Limb (tissue), 2 donors: ENCODE data around the gene C6orf163.

Experiments
- DNase-seq, 2 donors: peaks; one replicate each; pipeline ENCODE4 v3.0.0-alpha.2; 2016; ENCODE audit errors: extremely low spot score in 2 of 2

Gene C6orf163

DNA sequence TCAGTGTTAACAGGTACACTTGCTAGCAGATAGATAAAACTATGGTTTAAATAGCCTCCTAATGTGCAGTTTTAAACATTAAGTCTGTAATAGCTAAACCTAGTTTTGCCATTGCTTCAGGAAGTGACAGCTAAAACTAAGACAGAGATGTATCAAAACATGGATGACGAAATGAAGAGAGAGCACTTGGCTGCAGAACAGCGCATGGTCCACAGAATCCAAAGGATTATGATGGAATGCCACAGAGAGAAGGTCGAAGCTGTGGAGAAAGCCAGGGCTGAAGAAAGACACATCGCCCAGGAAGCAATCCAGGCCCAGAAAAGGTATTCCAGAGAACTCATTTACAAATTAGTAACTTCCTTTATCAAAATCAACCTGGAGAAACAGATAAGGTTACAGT lies 11.6 kb downstream of the C6orf163 start:
- DNase-seq: no peak

DNA sequence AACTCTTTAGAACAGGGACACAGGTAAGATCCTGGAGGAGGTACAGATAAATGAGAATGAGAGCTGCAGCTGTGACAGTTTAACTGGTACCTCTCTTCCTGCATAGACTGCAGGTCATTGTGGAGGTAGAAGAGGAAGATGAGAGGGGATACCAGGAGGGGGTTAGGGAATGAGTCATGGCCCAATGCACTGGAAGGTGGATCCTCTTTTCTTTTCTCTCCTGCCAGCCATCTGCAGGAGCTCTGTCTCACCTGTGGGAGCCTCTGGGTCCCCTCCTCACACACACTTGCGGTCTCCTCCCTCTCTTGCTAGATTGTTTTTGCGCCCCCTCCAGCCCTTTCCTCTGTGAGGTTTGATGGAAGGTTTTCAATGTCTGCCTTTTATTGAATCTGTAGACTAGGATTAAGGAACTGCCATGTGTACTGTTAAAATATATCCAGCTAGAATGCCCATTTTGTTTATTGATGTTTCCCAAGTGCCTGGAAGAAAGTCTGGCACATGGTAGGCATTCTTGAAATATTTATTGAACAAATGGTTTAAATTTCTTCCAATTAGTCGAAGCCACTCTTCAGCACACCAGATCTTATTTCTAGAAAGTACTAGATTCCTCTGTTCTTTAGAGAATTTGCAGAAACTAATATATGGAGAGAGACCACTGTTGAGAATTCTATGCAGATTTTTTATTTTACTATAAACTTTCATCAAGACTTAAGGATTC lies 13.0 kb downstream of the C6orf163 start:
- no peak for DNase-seq

DNA sequence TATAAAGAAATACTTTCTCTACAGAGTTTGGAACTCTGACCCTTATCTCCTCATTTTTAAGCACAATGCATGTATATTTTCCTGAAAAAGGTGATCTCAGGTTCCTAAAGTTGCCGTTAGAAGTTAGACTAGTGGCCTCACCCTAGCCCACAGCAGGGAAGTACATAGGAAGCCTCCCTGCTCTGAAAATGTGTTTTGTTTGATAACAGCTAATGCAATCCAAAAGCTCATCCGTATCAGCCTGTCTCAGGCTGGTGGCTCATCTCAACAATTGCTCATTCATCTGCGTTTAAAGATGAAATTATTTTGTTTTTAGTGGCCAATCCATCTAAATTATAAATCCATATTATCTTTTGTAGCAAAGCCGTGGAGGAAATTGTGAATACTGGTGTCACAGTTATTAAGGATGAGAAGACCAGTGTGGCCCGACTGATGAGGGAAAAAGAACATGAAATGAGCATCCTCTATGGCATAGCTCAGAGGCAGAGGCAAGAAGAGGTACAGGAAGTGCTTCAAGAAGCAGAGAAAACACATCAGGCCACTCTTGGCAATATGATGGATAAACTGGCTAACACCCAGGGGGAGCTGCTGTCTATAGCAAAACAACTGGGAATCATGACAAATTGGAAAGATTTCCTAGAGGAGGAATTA lies 20.1 kb downstream of the C6orf163 start:
- DNase-seq: no peak

DNA sequence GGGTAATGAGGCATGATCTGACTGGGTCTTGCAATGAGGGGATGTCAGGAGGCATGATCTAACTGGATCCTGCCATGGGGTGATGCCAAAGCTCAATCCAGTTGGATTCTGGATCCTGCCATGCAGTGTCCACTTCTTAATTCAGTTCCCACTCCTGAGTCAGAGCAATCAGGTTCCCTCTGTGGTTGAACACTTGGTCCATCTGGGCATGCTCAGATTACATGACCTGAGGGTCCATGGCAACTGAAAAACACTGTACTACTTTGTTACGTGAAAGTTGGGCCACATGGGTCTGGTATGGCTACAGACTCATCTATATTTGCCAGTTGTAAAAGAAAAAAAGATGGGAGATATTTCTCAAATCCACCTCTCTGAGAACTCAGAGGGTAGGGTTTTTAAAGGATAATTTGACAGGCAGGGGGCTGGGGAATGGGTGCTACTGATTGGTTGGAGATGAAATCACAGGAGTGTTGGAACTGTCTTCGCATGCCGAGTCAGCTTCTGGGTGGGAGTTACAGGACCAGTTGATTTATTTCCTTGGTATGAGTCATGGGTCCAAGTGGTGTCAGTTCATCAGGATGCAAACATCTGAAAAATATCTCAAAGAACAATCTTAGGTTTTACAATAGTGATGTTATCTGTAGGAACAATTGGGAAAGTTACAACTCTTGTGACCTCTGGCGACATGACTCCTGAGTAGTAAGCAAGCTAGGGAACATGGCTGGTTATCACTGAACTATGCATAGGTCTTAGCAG lies 21.6 kb downstream of the C6orf163 start:
- no peak for DNase-seq

DNA sequence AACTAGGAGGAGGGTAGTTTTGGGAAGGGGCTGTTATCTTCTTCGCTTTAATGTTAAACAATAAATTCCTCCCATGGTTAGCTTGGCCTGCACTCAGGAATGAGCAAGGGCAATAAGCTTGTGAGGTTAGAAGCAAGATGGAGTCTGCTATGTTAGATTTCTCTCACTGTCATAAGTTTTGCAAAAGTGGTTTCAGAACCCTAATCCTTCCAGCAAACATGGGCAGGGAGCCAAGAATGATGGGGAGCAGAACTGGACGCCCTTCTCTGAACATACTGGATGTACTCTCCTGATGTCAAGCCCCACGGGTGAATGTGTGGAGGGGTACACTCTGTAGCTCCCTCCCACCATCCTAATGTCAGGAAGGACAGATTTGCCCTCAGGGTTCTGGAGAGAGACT lies 22.3 kb downstream of the C6orf163 start:
- no peak for DNase-seq

DNA sequence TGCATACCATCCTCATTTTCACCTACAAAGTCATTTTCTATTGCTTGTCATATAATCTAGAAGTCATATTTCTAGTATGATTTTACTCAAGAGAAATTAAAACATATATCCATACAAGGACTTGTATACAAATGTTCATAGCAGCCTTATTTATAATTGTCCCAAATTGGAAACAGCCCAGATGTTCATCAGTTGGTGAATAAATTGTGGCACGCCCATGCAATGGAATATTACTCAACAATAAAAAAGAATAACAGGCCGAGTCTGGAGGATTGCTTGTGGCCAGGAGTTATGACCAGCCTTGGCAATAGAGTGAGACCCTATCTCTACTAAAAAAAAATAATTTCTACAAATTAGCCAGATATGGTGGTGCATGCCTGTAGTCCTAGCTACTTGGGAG lies 28.8 kb downstream of the C6orf163 start:
- DNase-seq: no peak

DNA sequence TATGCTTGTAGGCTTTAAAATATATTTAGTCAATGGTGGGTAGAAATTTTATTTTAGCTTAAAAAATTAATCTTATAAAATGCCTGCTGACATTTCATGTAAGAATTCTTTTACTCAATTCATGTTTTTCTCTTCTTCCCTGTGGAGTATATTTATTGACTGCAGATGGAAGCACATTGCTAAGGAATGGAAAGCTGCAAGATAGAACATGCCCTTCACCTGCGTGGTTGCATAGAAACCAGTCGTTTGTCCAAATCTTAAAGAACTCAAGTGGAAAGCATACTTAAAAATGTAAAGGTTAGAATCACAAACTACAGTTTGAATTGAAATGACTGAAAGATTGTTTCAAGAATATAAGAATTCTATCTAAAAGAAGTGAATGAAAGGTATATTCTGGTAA lies 30.7 kb downstream of the C6orf163 start:
- no peak for DNase-seq

DNA sequence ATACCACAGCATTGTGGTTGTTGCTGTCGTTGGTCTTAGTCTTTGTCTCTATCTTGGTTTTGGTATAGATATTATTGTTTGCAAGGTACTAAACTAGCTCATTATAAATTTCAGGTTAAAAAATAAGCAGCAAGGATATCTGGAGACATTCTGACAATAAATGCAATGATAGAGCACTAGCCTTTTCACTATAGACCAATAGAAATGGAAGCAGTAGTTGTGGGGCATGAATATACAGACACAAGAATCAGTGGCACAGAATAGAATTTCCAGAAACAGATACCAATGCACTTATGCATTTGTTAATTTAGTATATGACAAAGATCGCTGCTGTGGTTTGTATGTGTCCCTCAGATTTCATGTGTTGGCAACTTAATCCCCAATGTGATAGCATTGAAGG lies 32.0 kb downstream of the C6orf163 start:
- no peak for DNase-seq

DNA sequence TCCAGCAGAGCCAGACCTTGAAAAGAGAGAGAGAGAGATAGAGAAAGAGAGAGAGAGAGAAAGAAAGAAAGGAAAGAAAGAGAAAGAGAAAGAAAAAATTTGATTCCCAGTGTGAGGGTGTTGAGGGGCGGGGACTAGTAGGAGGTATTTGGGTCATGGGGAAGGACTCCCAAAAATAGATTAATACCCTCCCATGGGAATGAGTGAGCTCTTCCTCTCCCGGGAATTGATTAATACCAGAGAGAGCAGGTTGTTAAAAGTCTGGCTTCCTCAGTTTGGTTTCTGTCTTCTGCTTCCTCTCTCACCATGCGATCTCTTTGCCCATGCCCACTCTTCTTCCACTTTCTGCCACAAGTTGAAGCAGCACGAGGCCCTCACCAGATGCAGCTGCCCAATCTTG lies 34.3 kb downstream of the C6orf163 start:
- no peak for DNase-seq

DNA sequence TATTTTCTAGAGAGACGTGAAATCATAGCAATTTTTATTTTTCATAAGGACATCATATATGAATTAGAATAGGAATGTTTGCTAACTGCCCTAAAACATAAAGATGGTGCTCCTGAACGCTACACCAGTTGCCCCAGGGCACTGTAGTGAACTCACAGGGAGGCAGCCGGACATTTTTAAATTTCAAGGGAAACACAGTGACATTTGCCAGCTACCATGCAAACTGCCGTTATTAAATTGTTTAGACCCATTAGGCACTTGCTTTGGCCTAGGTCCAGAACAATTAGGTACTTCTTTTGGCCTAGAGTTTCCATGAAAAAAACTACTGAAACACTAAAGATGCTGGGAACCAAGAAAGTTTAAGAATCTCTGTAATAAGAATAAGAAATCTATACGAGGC lies 38.2 kb downstream of the C6orf163 start:
- DNase-seq: no peak

DNA sequence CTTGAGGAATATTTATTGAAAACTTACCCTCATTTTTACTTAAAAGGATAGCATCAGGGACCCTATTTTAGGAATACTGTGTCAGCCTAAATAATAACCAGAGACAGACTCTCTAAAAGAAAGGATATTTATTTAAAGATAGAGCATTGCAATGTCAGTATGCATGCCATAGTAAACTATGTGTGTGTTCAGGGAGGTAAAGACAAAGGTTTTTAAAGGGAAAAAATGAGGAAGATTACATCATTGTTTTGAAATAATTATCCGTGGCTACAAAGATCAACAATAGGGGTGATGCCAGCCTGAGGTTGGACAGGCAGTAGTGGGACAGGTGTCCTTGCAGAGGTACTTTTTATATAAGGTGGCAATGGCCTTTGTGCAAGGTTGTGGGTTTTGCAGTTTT lies 39.4 kb downstream of the C6orf163 start:
- DNase-seq: no peak

DNA sequence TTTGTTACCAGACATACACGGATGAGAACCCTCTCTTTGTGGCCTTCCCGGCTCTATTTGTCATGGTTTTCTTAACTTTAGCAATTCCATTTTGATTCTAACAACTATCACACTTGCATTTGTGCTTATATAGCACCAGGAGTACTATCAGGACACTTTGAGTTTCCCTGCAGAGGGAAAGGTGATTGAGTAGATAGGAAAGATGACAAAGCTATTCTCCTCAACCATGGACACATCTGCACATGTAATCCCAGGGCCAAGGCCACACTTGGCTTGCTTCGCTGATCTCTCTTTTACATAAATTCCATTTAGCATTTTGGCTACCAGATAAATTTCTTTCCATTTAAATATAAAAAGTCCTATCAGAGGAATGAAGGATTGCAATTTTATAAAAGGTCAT lies 39.8 kb downstream of the C6orf163 start:
- DNase-seq: no peak

DNA sequence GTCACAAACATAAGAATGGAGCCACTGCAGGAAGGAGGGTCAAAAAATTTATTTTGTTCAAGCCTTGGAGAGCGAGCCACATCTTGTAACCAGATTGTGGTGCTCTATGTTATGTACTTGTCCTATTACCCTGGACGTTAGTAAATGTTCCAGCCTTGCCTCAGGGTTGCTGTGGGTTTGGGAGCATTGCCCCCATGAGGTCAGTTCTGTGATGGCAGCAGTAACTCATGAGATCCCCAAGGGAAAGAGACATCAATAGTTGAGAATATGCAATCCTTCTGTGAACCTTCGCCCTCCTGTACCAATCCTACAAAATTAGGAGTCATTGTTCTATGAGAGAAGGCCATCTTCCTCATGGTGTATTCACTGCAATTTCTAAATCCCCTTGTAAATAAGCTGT lies 46.7 kb downstream of the C6orf163 start:
- no peak for DNase-seq

DNA sequence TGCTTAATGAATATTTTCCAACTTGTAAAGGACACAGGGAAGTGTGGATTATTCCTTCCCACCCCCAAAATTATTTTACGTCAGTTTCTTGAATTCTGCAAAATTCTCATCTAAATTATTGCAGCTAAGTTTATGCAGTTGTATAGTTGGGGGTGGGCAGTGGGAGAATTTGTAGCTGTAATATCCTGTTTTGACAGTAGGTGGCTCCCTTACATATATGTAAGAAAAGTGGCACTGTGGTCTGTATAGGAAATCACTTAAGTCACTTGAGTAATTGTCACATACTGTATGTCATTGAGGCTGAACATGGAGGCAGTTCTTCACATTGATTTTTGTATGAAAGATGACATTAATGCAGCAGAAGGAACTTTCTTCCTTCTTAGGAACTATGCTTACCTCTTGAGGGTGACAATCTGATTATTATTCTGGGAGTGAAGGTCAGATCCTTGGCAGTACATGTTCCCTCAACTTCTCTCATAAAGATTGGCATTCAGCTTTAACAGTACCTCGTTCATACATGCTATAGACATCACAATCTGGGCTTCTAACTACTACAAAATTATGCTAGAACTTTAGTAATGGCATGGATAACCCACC lies 48.5 kb downstream of the C6orf163 start:
- peak in 1 of 2 donors; percentile 71 for DNase-seq

DNA sequence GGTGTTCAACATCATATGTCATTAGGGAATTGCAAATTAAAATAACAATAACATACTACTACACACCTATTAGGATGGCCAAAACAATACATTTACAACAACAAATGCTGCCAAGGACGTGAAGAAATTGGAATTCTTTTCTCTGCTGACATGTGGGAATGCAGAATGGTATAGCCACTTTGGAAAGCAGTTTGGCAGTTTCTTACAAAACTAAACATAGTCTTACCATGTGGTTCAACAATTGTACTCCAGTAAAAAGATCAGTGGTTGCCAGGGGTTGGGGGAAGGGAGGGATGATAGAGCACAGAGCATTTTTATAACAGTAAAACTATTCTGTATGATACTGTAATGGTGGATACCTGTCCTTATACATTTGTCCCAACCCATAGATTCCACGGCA lies 50.8 kb downstream of the C6orf163 start:
- no peak for DNase-seq

DNA sequence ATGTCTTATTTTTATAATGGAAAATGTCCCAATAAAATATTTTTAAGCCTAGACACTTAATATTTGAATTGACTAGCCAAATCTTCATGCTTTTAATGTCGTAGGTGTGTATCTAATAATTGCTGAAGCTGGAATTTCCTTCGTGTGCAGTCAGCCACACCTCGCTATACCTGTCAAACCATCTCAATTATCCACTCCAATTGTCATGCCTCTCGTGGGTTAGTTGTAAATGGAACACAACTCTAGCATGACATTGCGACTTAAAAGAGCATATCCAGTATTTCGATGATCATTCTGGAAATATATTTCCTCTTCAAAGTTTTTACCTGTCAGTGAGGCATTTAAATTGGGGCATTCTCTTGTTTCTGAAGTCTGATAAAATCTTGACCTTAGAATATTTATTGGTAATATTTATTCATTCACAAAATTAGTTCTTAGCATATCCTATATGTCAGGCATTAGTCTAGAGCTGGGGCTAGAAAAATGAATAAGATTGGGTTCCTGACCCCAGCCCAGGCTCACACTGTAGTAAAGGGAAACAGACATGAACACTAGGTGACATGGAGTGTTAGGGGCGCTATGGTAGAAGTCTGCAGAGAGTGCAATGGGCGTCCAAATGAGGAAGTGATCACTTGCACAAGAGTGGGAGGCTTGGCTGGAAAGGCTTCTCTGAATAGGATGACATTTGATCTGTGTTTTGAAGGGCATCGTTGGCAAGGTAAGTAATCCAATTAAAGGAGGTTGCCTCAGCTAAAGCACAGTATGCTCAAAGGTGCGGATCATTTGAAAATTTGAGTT lies 52.2 kb downstream of the C6orf163 start:
- DNase-seq: no peak

DNA sequence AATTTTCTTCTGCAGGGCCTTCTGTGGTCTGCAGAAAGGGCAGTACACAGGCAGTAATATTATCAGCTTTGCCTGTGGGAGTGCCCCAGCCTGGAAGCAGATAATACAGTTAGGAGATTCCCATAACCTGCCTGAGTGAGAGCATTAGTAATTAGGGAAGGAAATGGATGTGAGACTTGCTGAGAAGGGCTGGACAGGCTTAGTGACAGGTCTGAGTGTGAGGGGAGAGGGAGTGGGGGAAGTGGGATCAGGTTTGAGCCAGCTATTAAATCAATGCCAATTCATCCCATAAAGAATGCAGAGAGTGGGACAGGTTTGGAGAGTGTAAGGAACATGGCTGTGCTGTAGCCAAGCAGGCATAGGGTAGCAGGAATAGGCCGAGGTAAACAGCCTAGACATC lies 53.0 kb downstream of the C6orf163 start:
- no peak for DNase-seq

DNA sequence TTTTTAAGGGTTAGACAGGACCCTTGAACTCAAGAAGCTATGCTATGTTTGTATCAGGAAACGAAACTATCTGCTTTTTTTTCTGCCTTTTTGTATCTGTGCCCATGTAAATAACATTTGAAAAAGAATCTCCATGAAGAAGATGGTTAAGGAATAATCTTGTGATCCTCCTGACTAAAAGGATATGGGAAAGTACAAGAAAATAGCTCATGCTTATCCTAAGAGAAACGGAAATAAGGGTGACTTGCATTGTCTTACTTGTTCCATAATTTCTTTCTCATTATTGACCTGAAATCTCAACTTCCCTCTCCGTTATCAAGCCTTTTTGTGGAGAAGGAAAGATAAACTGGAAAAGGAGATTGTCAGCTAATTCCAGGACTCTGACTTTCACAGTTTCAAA lies 57.2 kb downstream of the C6orf163 start:
- no peak for DNase-seq

DNA sequence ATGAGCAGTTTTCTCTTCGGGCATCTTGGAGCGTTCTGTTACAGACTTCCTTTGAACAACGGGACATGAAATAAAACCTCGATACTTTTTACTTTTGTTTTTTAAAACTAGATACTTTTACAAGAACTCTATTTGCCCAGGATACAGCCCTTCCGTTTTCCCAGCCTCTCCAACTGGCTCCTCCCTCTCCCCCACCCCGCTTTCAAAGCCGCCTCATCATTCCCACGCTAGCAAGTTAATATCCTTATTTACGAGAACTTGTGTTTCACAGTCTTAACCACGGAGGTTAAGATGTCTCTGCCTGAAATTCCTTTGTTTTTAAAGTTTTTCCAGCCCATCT lies 62.9 kb downstream of the C6orf163 start:
- DNase-seq: peak in 1 of 2 donors; percentile 51

DNA sequence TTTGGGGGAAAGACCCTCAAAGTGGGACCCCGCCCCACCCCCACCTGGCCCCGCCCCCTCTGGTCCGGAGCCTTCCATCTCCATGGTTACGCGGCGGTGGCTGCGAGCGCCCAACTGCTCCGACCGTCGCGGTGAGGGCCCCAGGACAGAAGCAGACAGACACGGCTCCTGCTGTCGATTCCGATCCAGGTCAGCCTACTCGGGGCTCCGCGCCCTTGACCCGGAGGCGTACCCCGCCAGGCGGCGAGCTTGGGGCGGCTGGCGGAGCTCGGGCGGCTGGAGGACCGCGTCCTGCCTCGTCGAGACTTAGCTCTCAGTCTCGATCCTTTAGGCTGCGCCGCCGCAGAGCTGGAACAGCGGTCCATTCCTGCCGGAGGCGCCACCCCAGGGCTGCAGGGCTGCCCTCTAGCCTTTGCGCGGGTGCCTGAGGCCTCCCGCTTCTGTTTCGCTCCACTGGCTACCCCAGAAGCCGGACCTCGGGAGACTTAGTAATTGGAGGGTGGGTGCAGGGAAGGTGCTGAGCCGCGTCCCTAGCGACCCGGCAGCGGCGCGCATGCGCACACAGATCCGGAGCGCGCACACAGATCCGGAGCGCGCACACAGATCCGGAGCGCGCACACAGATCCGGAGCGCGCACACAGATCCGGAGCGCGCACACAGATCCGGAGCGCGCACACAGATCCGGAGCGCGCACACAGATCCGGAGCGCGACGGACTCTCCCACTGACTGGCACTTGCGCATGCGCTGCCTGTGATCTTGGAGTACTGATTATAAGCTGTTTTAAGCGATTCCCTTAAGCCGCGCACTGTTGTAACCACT lies 63.5 kb downstream of the C6orf163 start, which contains the start of gene CFAP206:
TSS of gene CFAP206 (plus strand) at position 72 of the 820 bp plus-strand sequence. CDS start 1,868 bp downstream, outside the sequence.
- DNase-seq: peak; percentile 88 to 90
